Osteoblast (primary cell): ENCODE data around the gene AVP. TPM values are rescaled to one million over a fixed set of nuclear protein-coding genes. Genes with fewer than 3 reads are reported as not detected.

ENCODE experiments used
- DNase-seq: peaks from one replicate; pipeline ENCODE4 v3.0.0; 2011; ENCODE audit warnings: low spot score, mixed read lengths; ENCODE audit not compliant: insufficient read length; ENCODE audit errors: missing footprints
- H2AFZ ChIP-seq: 2 replicates; pipeline ENCODE4 v1.6.0; 2011; ENCODE audit warnings: mild to moderate bottlenecking, low read length
- H3K27ac ChIP-seq: 2 replicates; pipeline ENCODE4 v1.5.1; 2011; ENCODE audit warnings: mild to moderate bottlenecking, low read depth, low read length, moderate library complexity
- H3K27me3 ChIP-seq: 2 replicates; pipeline ENCODE4 v1.6.0; 2012; ENCODE audit warnings: mild to moderate bottlenecking, control low read depth, inconsistent platforms, low read length, moderate library complexity; ENCODE audit not compliant: insufficient read depth
- H3K36me3 ChIP-seq: 2 replicates; pipeline ENCODE4 v1.5.1; 2011; ENCODE audit warnings: mild to moderate bottlenecking, low read length, control low read depth, moderate library complexity; ENCODE audit not compliant: insufficient read depth
- H3K4me1 ChIP-seq: 2 replicates; pipeline ENCODE4 v1.5.1; 2011; ENCODE audit warnings: mild to moderate bottlenecking, low read length, control low read depth, moderate library complexity; ENCODE audit not compliant: insufficient read depth
- H3K4me2 ChIP-seq: 2 replicates; pipeline ENCODE4 v1.6.0; 2011; ENCODE audit warnings: mild to moderate bottlenecking, low read length; ENCODE audit not compliant: insufficient read depth
- H3K4me3 ChIP-seq: fragments of 200-600 bp; sonication (generic); 3 replicates; pipeline ENCODE4 v1.5.1; 2012; ENCODE audit warnings: mild to moderate bottlenecking, low read length, inconsistent platforms; ENCODE audit not compliant: insufficient read depth
- H3K79me2 ChIP-seq: 2 replicates; pipeline ENCODE4 v1.6.0; 2012; ENCODE audit warnings: mild to moderate bottlenecking, low read length, control low read depth, inconsistent platforms; ENCODE audit not compliant: insufficient read depth
- H3K9me3 ChIP-seq: 2 replicates; pipeline ENCODE4 v1.5.1; 2011; ENCODE audit warnings: low read depth, low read length, control low read depth
- H4K20me1 ChIP-seq: 2 replicates; pipeline ENCODE4 v1.6.0; 2012; ENCODE audit warnings: mild to moderate bottlenecking, low read length, control low read depth; ENCODE audit not compliant: insufficient read depth
- CTCF ChIP-seq: IDR thresholded peaks from 2 replicates; pipeline ENCODE4 v1.5.1; 2011; ENCODE audit warnings: mild to moderate bottlenecking, low read depth, low read length, moderate library complexity; ENCODE audit errors: extremely low read depth
- total RNA-seq: library from RNA; depleted of rRNA; stranded (reverse); fragments of >200 nt; gene quantifications from 2 replicates; pipeline ENCODE4 v1.2.3, GENCODE V29; 2012

The AVP gene
- total RNA-seq, 1 donor = not detected

- no peak overlapping the region for H3K4me3 ChIP-seq
- H3K4me1 ChIP-seq = peaks cover 17% of the 10 kb centered on the region
- no peak overlapping the region for H3K27ac ChIP-seq
- no peak for TF ChIP-seq CTCF
- no peak for DNase-seq
- no peaks in the 10 kb centered on the region for H3K9me3 ChIP-seq
- H4K20me1 ChIP-seq = no peaks in the 10 kb centered on the region
- H3K4me2 ChIP-seq = no peak overlapping the region
- no peaks in the 10 kb centered on the region for H3K79me2 ChIP-seq
- no peaks in the 10 kb centered on the region for H3K27me3 ChIP-seq
- H2AFZ ChIP-seq = no peak overlapping the region
- peaks cover 23% of the 10 kb centered on the region for H3K36me3 ChIP-seq
Observed at GRCh38 chr20:3037654-3038053, 46.9 kb downstream of the AVP start.

- Histone ChIP-seq H3K27ac (no peak overlapping the region), H4K20me1 (no peaks in the 10 kb centered on the region)
Observed at GRCh38 chr20:3032624-3033023, 51.9 kb downstream of the AVP start.

More at GRCh38 chr20:3032624-3033023, 51.9 kb downstream of the AVP start:
- H3K4me2 ChIP-seq = no peak overlapping the region
- DNase-seq = no peak
- no peak overlapping the region for H2AFZ ChIP-seq
- TF ChIP-seq CTCF = no peak
- no peaks in the 10 kb centered on the region for H3K79me2 ChIP-seq
- no peaks in the 10 kb centered on the region for H3K27me3 ChIP-seq
- H3K9me3 ChIP-seq = no peaks in the 10 kb centered on the region
- H3K36me3 ChIP-seq = peaks cover 35% of the 10 kb centered on the region
- peaks cover 7% of the 10 kb centered on the region for H3K4me1 ChIP-seq
- H3K4me3 ChIP-seq = no peak overlapping the region

Other genes starting within 250 kb of the AVP start
- gene PCED1A, start 244.1 kb downstream of the AVP start, total RNA-seq = 21.5 and 24.2 TPM in 2 replicates
- gene VPS16, start 244.0 kb downstream of the AVP start, total RNA-seq = 36.2 and 40.1 TPM in 2 replicates
- gene PTPRA, start 211.2 kb downstream of the AVP start, total RNA-seq = 44.2 and 51.0 TPM in 2 replicates
- gene GNRH2, start 41.1 kb downstream of the AVP start, total RNA-seq = 0.29 TPM in 1 of 2 replicates, not detected in the other
- gene MRPS26, start 38.7 kb downstream of the AVP start, total RNA-seq = 20.6 and 21.0 TPM in 2 replicates
- gene OXT, start 13.1 kb downstream of the AVP start, total RNA-seq = not detected in 2 replicates
- gene FASTKD5, start 75.1 kb upstream of the AVP start, total RNA-seq = 8.3 and 9.4 TPM in 2 replicates
- 4.1 and 4.3 TPM in 2 replicates for gene UBOX5, start 75.1 kb upstream of the AVP start, total RNA-seq
- gene LZTS3, start 88.8 kb upstream of the AVP start, total RNA-seq = 2.4 and 3.6 TPM in 2 replicates
- gene DDRGK1, start 120.0 kb upstream of the AVP start, total RNA-seq = 25.9 and 26.8 TPM in 2 replicates
- 29.8 and 34.0 TPM in 2 replicates for gene ITPA, start 124.8 kb upstream of the AVP start, total RNA-seq
- gene SLC4A11, start 154.5 kb upstream of the AVP start, total RNA-seq = under 0.01 TPM in 2 replicates